Stimulated activated CD4-positive, alpha-beta T cell treated with anti-CD3 and anti-CD28 coated beads, Interleukin-12 subunit alpha, Interleukin-12 subunit beta, amount 100 ng/mL, for 48 hours (primary cell): ENCODE results near the gene RYR1.
"Not testable (repeated sequence)": the region's sequence is repeated elsewhere in the genome, so short reads cannot be mapped to it uniquely, and the experiment has no call there.

Source experiments
- DNase-seq, 3 donors: peaks; one replicate each; pipeline ENCODE4 v3.0.0-alpha.2; 2020; ENCODE audit warnings: low read depth in 2 of 3, low spot score in 1 of 3

RYR1 gene

GRCh38 chr19:38559428-38560401 is 126.2 kb downstream of the RYR1 start:
- DNase-seq, result no peak

GRCh38 chr19:38561053-38561606 is 127.6 kb downstream of the RYR1 start:
- no peak for DNase-seq

GRCh38 chr19:38561658-38562057 is 128.2 kb downstream of the RYR1 start:
- no peak for DNase-seq

- DNase-seq, result no peak
These were observed 128.6 kb downstream of the RYR1 start for GRCh38 chr19:38562096-38562495.

GRCh38 chr19:38563475-38563874 is 130.0 kb downstream of the RYR1 start:
- no peak for DNase-seq

- no peak for DNase-seq
These were observed 131.6 kb downstream of the RYR1 start for GRCh38 chr19:38564981-38565690.

- DNase-seq, result no peak
These were observed 132.2 kb downstream of the RYR1 start for GRCh38 chr19:38565691-38566105.

- no peak for DNase-seq
These were observed 136.0 kb downstream of the RYR1 start for GRCh38 chr19:38569368-38569983.

GRCh38 chr19:38571682-38572081 is 138.2 kb downstream of the RYR1 start:
- DNase-seq, result no peak

- DNase-seq, result no peak
These were observed 144.3 kb downstream of the RYR1 start for GRCh38 chr19:38577826-38578225.

- DNase-seq, result not testable (repeated sequence)
These were observed 145.8 kb downstream of the RYR1 start for GRCh38 chr19:38579304-38579703.

GRCh38 chr19:38580080-38580479 is 146.6 kb downstream of the RYR1 start:
- DNase-seq, result no peak

- DNase-seq, result no peak
These were observed 149.9 kb downstream of the RYR1 start for GRCh38 chr19:38583219-38583984.

GRCh38 chr19:38583985-38584305 is 150.5 kb downstream of the RYR1 start:
- DNase-seq, result no peak

GRCh38 chr19:38587562-38587961 is 154.1 kb downstream of the RYR1 start:
- no peak for DNase-seq

- DNase-seq, result no peak
These were observed 154.6 kb downstream of the RYR1 start for GRCh38 chr19:38588041-38588440.

- no peak for DNase-seq
These were observed 159.4 kb downstream of the RYR1 start for GRCh38 chr19:38592940-38593339.

GRCh38 chr19:38596057-38596981 is 162.8 kb downstream of the RYR1 start:
- peak in 1 of 3 donors; percentile 16 for DNase-seq

- DNase-seq, result no peak
These were observed 163.6 kb downstream of the RYR1 start for GRCh38 chr19:38597075-38597474.

- DNase-seq, result no peak
These were observed 166.2 kb downstream of the RYR1 start for GRCh38 chr19:38599722-38600121.
